Suppressor macrophage treated with lipopolysaccharide for 1 hour (primary cell): ENCODE results near the gene ZBTB7A.
"Not testable (repeated sequence)": the region's sequence is repeated elsewhere in the genome, so short reads cannot be mapped to it uniquely, and the experiment has no call there.

ENCODE experiments used
- DNase-seq, 3 donors: peaks; one replicate each; pipeline ENCODE4 v3.0.0-alpha.2; 2020 to 2022

ZBTB7A gene

DNA sequence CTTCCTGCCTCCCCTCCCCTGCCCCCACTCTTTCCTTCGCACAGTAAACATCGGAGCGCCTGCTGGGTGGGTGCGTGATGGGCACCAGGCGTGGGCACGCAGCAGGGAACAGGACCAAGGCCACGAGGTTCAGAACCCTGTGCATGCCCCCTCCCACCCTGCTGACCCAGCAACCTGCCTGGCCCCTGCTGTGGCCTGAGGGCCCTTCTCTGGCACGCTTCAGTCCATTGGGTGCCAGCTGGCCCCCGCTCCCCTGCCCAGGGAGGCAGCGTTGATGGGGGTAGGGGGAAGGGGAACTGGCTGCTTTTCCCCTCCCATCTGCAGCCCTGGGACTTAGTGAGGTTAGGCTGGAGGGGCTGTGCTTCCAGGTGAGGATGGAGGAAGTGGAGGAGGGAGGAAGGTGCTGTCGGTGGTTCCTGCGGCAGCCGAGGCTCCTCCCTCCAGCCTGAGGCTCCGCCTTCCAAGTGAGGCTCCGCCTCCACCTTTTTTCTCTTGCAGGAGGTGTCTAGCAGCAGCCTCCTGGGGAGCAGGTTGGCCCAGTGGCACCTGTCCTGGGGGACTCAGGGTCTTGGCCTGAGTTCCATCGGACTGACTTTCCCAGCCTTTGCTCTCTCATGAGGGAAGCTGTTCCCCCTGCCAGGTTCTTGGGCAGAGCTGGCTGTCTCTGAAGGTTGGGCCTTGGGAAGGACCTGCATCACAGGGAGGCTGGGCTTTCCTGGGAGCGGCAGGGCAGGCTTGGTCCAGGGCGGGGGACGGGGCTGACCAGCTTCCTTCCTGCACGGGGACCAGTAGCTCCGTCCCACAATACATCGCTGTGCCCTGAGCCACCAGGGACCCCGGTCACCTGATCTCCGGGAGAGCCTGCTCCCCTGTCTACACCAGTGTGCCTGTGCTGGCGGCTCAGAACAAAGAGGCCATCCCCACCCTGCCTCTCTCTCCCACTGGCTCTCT, 51.9 kb downstream of the ZBTB7A start:
- peak in 2 of 3 donors; percentile 10 to 15 for DNase-seq

DNA sequence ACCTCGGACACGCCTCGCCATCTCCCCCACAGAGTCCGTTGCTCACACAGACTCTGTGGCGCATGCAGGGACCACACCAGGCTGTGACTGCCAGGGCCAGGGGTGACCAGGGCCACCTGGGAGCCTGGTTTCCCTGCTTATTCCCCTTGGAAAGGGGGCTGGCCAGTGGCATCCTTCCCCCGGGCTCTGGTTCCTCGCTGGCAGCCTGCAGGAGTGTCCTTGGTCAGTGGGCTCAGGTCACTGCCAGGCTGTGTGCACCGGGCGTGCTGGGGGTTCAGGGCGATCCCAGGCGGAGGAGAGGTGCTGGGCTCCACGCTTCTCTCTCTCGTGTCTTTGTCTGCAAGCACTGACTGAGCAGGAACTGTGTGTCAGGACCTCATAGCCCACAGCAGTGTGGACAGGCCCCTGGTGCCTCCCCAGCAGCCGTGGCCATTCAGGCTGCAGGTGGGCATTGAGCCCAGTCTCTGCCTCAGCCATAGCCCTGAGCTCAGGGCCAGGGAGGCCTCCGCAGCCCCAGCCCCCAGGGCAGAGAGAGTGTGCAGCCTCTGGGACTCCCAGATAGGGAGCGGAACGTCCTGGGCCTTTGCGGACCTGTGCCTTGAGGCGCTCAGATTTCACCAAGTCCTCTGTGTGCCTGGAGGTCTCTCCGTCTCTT, 52.7 kb downstream of the ZBTB7A start:
- DNase-seq, result no peak

DNA sequence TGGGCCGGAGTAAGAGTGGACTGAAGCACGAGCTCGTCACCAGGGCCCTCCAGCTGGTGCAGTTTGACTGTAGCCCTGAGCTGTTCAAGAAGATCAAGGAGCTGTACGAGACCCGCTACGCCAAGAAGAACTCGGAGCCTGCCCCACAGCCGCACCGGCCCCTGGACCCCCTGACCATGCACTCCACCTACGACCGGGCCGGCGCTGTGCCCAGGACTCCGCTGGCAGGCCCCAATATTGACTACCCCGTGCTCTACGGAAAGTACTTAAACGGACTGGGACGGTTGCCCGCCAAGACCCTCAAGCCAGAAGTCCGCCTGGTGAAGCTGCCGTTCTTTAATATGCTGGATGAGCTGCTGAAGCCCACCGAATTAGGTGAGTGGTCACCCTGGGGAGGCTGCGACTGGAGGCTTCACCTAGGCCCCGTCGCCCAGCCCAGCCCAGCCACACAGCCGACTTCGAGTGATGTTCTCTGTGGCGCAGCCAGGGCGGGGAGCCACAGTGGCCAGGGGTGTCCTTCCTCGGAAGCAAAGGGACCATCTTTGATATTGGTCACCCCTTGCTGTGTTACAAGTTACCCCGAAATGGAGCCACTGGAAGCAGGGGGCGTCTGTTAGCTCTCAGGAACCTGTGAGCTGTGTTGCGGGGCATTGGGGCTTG, 53.6 kb downstream of the ZBTB7A start:
- DNase-seq, result no peak

GRCh38 chr19:4012092-4012974, 54.4 kb downstream of the ZBTB7A start:
- no peak for DNase-seq

GRCh38 chr19:4011430-4011829, 55.3 kb downstream of the ZBTB7A start:
- not testable (repeated sequence) for DNase-seq

DNA sequence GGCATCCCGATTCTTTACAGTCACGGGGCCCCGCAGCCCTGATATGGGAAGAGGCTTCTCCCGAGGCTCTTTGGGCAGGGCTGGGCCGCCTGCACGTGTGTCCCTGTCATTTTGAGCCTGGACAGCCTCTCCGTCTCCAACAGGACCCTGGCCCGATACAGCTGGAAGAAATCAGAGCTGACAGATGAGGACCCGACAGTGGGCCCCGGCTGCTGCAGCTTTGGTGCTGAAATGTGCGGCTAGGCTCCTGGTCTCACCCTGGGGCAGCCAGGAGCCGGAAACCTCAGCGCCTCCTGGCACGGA, 55.9 kb downstream of the ZBTB7A start:
- DNase-seq, result no peak

- DNase-seq, result no peak
Observed at GRCh38 chr19:4009990-4010807, 56.5 kb downstream of the ZBTB7A start.

DNA sequence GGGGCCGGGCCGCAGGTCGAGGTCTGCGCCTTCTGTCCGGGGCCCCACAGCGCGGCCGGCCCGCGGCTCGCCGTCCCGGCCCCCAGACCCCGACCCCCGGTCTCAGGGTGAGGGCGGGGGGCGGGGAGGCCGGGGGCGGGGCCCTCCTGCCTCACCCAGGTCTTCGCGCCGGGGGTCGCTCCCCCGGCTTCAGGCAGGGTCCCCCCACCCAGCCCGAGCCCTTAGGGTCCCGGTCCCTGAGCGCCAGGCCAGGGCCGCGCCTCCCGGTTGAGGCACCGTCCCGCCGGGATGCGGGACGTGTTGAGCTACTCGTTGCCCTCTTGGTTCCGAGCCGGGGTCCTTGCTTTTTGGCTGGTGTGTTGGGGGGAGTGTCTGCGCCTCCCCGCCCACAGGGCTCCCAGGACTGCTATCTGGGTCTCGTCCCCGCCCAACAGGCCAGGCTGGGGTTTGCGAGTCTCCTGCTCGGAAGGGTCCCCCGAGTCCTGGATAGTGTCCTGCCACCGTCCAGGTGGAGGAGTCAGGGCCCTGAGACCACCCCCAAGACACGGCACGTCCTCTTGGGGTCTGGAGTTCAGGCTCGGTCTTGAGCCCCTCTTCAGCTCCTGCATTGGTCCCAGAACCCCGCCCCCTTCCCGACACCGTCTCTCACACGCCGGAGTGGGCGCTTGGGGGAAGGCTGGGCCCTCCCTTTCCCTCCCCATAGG, 58.7 kb downstream of the ZBTB7A start:
- DNase-seq, result peak; percentile 33 to 60 (median 33)

DNA sequence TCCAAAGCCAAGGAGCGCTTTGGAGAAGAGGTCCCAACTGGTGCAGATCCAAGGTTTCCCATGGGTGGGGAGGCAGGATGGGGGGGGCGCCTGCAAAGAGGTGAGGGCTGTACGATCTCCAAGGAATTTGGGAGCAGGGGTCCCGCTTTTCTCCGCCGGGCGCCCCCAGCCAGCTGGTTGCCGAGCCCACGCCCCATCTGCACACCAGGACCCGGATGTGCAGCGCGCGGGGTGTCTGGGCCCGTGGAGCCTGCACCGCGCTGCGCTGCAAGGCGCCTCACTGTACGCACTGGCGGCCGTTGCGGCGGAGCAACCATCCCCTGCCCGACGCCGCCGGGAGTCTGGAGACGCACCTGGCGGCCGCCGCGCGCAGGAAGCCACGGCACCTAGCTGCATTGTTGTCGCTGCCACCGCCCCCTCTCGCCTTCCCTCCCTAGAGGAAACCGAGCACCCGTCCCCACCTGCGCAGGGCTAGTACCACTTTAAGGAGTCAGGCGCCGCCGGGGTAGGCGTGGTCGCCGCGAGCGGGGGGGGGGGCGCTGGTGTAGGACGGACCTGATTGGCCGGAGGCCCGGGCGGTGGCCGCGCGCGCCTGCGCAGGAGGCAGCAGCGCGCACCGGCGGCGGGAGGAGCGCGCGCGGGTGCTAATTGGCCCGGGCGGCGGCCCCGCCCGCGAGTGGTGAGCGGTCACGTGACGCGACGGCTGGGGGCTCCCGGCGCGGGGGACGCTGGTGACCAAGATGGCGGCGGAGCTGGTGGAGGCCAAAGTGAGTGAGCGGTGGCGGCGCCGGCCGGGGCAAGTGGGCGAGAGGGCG, 59.5 kb downstream of the ZBTB7A start, which contains the start of gene PIAS4:
Gene PIAS4, plus strand, starts transcription at position 716 of the 815 bp plus-strand sequence. Its CDS starts 25 bp downstream, at position 741.
- DNase-seq, result peak; percentile 97 to 100 (median 99)

DNA sequence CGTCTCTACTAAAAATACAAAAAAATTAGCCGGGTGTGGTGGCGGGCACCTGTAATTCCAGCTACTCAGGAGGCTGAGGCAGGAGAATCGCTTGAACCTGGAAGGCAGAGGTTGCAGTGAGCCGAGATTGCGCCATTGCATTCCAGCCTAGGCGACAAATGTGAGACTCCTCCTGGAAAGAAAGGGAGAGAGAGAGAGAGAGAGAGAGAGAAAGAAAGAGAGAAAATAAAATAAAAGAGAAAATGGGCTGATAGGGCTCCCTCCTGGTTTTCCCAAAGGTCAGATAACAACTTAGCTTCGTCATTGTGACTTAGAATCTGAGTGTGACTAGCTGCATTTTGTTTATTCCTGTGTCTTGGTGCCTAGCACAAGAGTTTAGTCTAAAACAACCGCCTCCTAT, 61.3 kb downstream of the ZBTB7A start:
- not testable (repeated sequence) for DNase-seq

GRCh38 chr19:4000798-4001197, 65.9 kb downstream of the ZBTB7A start:
- DNase-seq, result not testable (repeated sequence)

GRCh38 chr19:3998667-3999412, 67.9 kb downstream of the ZBTB7A start:
- not testable (repeated sequence) for DNase-seq

DNA sequence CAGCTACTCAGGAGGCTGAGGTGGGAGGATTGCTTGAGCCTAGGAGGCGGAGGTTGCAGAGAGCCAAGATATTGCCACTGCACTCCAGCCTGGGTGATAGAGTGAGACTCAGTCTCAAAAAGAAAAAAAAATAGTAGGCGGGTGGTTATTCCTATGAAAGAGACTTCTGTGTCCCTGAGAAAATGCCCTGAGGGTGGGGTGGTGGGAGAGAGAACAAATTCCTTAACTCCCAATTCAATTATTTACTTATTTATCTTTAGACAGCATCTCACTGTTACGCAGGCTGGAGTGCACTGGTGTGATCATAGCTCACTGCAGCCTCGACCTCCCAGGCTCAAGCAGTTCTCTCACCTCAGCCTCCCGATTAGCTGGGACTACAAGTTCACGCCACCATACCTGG, 71.1 kb downstream of the ZBTB7A start:
- no peak for DNase-seq
